Medulla oblongata (tissue), 1 donor: ENCODE data around the gene STON2.

Experiments
- DNase-seq: peaks from one replicate; pipeline ENCODE4 v3.0.0-alpha.2; 2015; ENCODE audit errors: extremely low spot score

STON2 gene

DNA sequence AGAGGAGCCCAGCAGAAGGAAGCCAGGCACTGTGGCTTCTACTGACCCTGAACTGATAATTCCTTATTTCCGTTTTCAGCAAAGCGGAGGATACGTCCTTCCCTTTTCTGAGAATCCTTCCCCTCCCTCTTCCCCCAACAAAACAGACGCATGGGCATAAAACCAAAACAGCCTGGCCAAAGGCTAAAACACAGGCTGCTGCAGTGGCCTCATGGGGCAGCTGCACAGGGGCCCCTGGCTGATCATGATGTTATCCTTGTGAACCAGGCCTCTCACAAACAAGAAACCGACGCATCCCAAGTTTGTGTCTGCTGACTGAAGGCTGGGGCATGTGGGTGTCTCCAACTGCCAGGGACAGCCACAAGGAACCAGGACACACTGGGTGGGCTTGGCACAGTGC is 23.4 kb upstream of the STON2 start:
- peak; percentile 69 for DNase-seq

DNA sequence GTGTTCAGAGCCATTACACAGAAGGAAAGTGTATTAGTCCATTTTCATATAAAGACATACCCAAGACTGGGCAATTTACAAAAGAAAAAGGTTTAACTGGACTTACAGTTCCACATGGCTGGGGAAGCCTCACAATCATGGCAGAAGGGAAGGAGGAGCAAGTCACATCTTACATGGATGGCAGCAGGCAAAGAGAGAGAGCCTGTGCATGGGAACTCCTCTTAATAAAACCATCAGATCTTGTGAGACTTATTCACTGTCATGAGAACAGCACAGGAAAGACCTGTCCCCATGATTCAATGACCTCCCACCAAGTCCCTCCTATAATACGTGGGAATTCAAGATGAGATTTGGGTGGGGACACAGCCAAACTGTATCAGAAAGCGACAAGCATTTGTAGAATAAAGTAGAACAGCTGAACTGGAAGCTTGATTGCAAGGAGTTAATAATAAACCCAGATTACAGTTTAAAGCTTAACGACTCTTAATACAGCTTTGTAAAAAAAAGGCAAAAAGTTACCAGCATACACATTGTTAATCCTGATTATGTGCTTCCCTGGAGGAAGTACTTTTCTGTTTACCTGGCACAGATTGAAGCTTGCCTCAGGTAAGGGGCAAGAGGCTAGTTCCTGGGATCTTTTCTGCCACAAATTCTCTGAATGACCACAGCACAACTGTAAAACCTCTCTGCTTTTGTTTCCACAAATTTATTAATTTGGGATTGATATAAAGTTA is 18.1 kb upstream of the STON2 start:
- no peak for DNase-seq

DNA sequence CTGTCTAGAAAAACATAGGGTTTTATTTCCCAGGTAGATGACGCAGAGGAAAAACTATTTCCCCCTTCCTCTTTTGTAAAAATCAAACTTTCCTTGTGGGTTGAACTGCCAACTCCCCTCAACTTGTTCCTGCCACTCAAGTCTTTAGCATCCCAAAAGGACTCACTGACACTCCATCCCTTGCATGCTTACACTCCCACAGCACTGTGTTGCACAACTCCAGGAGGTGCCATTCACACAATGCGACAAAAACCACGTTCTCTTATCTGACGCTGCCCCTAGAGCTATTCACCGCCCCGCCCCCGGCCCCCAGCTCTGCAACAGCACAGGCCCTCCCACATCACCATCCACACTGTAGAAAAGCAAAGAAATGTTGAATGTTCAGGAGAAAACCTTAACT is 16.9 kb upstream of the STON2 start:
- no peak for DNase-seq

DNA sequence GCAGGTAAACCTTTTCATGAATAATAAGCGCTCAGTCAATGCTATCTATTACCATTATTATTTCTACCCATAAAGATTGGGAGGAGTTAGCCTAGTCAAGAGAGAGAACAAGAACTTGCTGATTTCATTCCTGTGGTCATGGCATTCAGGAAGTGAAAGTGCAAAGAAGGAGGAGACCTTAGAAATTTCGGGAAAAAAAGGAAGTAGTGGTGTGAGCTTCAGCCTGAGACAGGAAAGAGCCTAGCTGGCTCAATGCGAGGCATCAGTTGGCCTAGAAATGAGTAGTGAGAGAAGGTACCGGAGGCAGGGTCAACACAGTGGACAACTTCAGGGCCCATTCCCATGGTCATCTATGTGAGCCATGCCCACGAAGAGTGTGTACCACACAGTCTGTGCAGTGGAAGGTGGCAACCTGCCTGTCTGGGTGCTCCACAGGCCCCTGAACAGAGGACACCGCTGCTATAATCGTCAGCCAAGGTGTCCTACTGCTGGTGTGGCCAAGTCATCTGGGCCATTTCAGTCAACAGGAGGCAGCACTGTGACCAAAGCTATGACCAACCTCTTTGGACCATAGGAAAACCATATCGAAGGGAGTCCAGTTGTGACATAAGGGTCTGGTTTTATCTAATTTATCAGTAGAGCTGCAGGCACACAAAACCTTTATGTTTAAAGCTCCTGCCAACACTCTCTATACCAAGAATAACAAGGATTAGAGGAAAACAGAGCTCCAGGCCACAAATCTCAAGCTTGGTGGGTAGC is 16.2 kb upstream of the STON2 start:
- peak; percentile 86 for DNase-seq

DNA sequence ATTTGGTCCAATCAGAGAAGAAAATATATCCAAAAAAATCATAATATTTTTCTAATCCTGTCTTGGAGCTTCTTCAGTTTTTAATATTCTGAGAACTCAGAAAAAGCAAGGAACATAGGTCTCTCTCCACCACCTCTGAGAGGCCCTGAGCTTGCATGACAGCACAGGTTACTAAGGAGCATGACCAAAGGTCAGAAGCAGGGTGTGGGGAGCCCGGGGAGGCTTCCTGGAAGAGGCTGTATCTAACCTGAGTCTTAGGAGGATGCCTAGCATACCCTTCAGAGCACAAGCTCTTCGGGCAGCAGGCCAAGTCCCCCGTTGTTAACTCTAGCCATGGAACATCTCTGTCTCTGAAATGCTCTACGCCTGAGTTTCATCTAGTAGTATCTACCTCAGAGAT is 15.7 kb upstream of the STON2 start:
- no peak for DNase-seq

DNA sequence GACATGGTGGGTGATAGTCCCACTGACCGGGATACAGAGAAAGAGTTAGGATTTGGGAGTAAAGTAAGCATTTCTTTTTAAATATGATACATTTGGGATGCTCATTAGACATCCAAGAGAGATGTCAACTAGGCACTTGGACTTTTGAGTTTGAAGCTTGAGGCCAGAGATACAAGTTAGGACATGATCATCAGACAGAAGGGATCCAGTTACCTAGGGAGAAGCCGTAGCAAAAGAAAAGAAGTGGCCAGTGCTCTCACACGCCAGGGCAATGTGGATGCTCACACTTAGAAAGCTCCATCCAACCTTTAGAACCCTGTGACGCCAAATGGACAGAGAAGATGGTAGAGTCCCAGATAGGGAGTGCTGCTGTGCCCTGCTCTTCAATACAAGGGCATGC is 14.0 kb upstream of the STON2 start:
- DNase-seq, result no peak

DNA sequence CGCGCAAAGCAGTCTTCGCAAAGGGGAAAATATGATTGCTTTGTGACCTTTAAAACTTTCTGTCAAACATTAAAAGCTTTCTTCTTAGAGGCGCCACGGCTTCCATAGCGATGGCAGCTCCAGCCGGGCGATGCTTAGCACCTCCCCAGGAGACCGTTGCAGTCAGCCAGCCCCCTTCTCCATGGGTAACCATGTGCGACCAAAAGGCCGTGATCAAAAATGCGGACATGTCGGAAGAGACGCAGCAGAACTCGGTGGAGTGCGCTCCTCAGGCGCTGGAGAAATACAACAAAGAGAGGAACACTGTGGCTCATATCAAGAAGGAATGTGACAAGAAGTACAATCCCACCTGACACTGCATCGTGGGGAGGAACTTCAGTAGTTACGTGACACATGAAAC is 12.7 kb upstream of the STON2 start:
- no peak for DNase-seq

DNA sequence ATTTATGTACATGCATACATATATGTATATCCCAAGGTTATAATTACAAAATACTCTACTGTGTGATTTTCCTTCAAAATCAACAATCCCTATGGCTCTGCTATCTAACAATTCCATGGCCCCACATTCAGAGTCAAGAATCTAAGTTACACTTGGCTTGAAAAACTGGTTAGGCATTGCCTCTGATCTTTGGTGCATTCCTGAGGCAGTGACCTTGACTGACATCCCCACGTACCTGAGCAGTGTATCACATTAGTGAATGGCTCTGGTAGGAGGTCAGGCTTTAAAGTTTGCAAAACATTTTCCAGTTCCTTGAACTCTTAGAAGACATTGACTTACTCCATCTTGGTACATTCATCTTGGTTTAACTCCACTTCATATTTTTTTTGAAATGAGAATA is 8.5 kb upstream of the STON2 start:
- DNase-seq, result no peak

DNA sequence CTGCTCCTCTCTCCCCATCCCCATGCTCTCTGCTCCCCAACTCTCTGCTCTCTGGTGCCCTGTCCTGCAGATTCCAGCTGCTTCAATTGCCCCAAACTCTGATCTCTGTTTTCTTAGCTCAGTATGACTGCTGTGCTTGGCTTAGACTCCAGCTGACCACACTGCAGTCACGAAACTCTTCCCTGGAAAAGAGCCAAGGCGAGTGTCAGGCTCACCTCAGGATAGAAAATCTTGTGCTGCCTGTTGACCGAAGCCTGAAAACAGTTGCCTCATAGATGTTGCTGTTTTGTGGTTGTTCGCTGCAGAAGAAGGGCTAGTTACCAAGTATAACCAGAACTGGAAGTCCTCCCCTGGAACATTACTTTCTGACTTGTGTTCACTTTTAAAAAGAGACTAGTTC is 6.7 kb upstream of the STON2 start:
- DNase-seq, result no peak

DNA sequence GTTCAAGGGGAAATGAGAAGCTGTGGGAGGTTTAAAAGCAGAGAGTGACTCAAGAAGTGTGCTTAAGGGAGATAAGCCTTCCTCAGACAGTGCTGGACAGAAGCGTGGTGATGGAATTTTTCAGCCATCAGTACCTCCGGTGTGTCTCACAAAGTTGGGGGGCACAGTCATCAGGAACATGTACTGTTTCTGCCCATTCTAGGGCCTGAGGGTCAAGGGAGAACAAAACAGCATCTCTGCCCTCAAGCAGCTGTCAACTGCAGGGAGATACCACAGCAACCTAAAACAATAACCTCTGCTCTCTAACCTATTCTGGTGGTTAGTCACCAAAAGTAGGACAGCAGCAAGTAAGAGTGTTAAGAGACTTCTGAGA is 2.0 kb upstream of the STON2 start:
- no peak for DNase-seq

DNA sequence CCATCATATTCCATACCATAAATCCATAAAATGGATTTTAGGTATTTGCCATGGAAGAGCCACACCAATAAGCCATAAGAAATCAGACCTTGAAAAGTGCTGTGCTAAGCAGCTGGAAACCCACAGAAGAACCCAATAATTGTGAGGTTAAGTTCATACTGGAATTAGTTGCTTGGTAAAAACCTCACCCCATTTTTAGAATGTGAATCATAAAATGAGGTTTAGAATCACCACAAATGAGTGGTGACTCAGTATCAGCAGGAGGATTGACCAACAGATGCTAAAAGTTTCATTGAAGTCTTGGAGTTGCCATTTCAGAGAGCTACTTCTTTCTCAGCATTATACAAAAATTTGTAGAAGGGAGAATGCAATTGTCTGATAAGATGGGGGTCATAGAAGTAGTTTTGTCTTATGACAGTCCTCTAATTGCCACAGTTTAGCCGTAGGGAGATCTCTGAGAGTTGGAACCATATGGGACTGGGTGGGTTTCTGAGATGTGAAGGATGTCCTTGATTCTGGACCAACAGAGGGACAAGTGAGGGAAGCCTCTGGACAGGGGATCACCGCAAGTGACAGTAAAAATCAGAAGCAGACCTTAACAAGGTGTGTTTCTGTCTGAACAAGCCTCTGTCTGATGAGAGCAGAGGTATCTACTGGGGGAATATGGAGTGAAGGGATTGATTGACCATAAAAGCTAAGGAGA is 1.4 kb upstream of the STON2 start:
- DNase-seq, result no peak

DNA sequence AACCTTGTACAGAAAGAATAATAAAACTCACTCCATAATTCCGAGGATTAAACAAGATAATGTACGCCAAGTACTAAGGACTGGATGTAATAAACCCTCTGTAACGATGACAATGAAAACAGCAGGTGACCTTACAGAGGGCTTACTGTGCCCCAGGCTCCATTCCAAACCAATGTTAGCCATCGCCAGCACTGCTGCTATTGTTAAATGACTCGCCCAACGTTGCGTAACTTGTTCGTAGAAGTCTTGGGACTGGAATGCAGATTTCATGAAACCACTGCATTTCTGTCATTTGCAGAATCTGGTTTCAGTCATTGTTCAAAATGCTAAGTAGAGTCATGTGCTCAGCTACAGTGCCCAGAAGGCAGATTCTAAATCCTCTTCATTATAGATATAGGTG is 728 bp upstream of the STON2 start:
- DNase-seq, result peak; percentile 38

DNA sequence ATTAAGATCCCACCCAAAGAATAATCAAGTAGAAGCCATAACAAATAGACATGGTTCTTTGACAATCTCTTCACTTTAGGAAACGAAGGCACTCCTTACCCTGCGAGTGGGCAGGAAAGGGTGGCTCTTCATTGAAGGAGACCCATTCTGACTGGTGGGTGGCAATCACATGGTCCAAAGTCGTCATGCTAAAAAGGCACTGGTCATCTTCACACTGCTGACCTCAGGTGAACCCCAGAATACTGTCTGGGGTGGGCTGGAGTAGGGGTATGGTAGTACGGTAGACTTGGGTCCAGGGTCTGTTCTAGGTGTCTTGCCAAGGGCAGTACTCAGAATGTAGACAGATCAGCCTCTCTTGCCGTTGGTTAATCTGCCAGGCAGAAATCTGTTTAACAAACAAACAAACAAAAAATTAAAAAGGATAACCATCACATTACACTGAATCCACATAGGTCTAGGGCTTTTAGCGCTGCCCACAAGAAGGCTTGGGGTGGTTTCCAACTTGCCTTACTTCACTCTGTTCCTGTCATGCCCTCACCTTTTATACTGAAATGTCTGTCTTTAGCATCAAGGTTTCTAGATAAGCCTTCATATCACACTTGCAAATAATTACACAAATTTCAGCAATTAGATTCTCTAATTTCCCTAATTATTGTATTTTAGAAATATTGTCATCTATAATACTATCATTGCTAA is 1.8 kb downstream of the STON2 start:
- DNase-seq, result no peak

DNA sequence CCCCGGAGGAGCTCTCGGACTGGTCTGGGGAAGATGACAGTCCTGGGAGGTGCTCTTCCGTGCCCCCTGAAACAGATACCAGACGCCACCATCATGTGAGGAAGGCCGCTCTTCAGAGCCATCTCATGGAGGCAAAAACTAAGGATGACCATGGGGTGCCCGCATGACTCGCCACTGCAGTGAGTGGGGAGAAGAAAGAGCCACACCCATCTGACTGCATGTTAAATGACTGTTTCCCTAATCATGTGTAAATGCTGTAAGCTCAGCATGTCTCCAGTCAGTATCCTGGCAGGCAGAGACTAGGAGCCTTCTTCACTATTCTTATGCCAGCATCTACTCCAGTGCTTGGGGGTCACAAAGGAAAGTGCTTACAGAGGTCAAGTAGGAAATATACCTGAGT is 4.0 kb downstream of the STON2 start:
- no peak for DNase-seq

DNA sequence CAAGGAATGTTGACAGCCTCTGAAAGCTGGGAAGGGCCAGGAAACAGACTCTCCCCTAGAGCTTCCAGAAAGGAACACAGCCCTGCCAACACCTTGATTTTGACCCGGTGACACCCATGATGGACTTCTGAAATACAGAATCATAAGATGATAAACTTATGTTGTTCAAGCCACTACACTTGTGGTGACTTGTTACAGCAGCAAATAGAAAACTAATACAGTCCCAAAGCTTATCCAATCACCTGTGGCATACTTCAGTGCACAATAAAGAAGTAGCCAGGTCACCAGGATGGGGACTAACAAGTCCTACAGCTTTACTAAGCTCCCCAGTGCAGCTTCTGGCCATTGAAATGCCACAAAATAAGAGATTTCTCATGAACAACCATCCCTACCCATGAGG is 5.4 kb downstream of the STON2 start:
- no peak for DNase-seq

DNA sequence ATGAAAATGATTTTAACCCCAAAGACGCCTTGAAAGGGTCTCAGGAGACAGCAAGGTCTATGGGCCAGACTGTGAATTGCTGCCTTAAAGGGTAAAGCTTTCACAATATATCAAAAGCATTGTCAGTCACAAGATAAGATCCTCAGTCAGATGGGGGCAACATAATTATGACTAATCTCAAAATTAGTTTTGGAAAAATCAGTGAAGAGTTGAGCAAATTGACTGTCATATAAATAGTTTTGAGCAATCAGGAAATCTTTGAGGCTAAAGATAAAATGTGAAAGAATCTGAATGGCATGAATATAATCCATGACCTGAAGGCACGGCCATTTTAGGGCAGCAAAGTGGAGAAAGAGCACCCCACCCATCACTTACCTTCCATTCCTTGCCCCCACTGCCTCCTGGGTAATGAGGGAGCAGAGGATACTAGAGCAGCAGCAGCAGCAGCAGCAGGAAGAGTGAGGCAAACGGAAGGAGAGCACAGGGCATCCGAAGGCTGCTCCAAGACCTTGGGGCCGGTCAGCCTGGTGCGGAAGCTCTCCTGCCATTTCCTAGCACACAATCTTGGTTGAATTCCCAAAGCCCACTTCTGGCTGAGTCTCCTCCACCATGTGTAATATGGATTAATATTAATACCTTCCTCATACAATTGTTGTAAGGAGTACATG is 7.0 kb downstream of the STON2 start:
- no peak for DNase-seq

DNA sequence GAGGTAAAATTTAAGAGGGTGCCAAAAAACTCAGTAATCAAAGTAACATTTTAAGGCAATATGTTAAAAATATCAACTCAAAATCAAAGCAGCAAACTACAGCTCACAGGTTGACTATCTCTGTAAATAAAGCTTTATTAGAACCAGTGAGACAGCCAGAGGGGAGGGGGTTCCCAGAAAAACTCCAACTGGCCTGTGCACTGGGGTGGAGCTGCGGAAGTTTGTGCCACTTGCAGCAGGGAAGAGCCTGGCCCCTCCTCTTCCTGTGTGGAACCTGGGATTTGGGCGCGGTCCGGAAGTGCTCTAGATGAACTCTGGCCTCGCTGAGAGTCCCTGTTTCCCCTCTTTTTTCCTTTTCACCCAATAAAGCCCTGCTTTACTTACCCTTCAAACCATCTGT is 8.1 kb downstream of the STON2 start:
- DNase-seq, result no peak

DNA sequence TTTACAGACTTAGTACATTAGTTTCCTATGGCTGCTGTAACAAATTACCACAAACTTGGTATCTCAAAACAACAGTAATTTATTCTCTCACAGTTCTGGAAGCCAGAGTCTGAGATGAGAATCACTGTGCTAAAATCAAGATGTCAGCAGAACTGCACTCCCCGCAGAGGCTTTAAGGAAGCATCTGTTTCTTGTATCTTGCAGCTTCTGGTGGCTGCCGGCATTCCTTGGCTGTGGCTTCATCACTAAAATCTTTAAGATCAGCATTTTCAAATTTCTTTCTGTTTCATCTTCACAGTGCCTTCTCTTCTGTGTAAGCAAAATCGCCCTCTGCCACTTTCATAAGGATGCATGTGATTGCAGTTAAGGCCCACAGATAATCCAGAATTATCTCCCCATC is 9.4 kb downstream of the STON2 start:
- DNase-seq, result no peak

DNA sequence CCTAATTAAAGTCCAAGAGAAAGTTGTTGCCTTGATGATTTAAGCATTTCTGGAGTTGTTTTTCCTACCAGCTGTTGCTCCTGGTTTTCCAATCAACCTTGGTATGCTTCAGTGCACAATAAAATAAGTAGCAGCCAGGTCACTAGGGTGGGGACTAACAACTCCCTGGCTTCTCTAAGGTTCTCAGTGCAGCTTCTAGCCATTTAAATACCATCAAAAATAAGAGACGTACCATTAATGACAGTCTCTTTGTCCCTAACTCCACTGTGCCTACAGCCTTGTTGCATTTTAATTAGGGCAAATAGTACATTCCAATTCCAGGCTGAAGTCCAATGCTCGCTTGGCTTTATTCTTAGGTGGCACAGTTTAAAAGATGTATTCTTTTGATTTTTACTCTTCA is 11.8 kb downstream of the STON2 start:
- peak; percentile 59 for DNase-seq

DNA sequence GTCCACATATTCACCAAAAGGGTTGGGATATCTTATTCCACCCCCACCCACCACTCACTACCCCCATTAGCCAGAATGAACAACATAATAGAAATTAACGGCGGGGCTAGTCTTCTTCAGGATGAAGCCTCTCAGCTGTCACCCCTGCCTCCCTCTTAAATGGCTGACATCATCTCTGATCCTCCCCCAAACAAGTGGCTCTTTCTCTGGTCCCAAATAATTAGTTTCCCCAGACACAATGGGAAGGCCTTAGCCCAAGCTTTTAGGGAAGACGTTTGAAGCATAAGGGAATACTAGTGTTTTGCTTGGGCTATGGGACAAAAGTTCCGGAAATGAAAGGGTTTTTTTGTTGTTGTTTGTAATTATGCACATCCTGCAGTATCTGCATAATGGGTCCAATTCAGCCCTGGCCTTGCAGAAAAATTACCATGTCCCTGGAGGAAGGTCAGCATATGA is 13.8 kb downstream of the STON2 start:
- DNase-seq, result no peak

DNA sequence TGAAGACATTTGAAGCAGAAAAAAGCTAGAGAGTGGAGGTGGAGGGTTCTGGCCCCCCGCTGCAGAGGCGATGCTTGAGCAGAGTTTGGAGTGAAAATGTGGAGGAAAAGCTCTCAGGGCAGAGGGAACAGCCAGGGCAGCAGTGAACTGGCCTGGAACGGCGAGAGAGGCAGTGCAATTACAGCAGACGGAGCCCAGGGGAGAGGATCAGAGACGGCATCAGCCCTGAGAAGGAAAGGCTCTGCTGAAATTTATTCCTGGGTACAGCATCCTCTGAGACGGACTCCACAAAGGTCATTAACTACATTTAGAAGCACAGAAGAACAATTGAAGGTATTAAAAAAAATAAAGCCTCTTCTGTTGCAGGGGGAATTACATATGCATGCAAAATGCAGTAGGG is 14.2 kb downstream of the STON2 start:
- DNase-seq, result no peak

DNA sequence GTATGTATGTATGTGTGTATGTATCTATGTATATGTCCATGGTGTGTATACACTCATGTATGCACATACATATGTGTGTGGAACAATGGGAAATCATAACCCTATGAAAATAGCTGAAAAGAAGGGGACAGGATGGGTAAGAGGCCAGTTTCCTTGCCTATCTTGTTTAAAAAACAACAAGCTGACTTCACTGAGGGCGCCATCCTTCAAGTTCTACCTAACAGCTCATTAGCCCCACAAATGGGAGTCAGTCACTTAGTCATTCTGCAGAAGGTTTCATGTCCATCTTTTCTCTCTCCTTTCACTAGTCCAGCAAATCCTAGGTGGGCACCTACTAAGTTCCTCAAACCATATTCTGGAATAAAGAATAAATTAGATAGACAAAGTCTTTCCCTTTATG is 14.7 kb downstream of the STON2 start:
- DNase-seq, result no peak
